K562 (cell line): ENCODE measurements around the gene ERRFI1. TPM values are rescaled to one million over a fixed set of nuclear protein-coding genes. Genes with fewer than 3 reads are reported as not detected.

Experiments
- ADNP ChIP-seq: fragments of 200-800 bp; sonication (Bioruptor generic); IDR thresholded peaks from 2 replicates; pipeline ENCODE4 v1.6.1; 2016; ENCODE audit warnings: missing genetic modification characterization, missing compliant biosample characterization
- CBX8 ChIP-seq: fragments of 200-600 bp; sonication (generic); IDR thresholded peaks from 2 replicates; pipeline ENCODE4 v1.6.1; 2012; ENCODE audit warnings: borderline replicate concordance, mixed run types, low read depth, mild to moderate bottlenecking, moderate library complexity, mixed read lengths, low read length, control low read depth, inconsistent platforms; ENCODE audit not compliant: poor library complexity, severe bottlenecking; ENCODE audit errors: extremely low read depth
- DPF2 ChIP-seq: fragments of 450-650 bp; IDR thresholded peaks from 2 replicates; pipeline ENCODE4 v1.6.1; 2016
- ETV6 ChIP-seq, 3 experiments: fragments of 150-350 bp in 1 of 3; sonication (generic) in 1 of 3; formaldehyde crosslinking in 1 of 3; IDR thresholded peaks; 2 replicates each; pipeline versions ENCODE4 v1.6.1 to v1.8.0; 2014 to 2022; ENCODE audit warnings: borderline replicate concordance in 2 of 3, low read depth in 2 of 3, antibody characterized with exemption in 1 of 3, low read length in 1 of 3, mild to moderate bottlenecking in 1 of 3, missing genetic modification reagents in 1 of 3
- FOXK2 ChIP-seq, 2 experiments: fragments of 450-650 bp; IDR thresholded peaks in 1 of 2; conservative IDR thresholded peaks in 1 of 2; 2 replicates each; pipeline ENCODE4 v1.6.1; 2016; ENCODE audit warnings: low read depth in 2 of 2, mild to moderate bottlenecking in 1 of 2
- JUND ChIP-seq, 2 experiments: IDR thresholded peaks; 2 replicates in 1 of 2; 3 replicates in 1 of 2; pipeline ENCODE4 v1.6.1; 2011; ENCODE audit warnings: borderline replicate concordance in 2 of 2, low read depth in 2 of 2, low read length in 2 of 2, improper control_type of control experiment in 1 of 2, missing biosample characterization in 1 of 2, missing genetic modification characterization in 1 of 2, missing genetic modification reagents in 1 of 2
- NFE2 ChIP-seq: IDR thresholded peaks from 2 replicates; pipeline ENCODE4 v1.6.1; 2014; ENCODE audit warnings: antibody characterized with exemption, low read depth
- REST ChIP-seq, 2 experiments: fragments of 450-650 bp; formaldehyde crosslinking in 1 of 2; IDR thresholded peaks; 2 replicates each; pipeline versions ENCODE4 v1.4.0 to v1.6.1; 2014 to 2020; ENCODE audit warnings: mild to moderate bottlenecking in 2 of 2, borderline replicate concordance in 1 of 2, low read depth in 1 of 2
- RNF2 ChIP-seq: sonication (generic); IDR thresholded peaks from 2 replicates; pipeline ENCODE4 v1.6.1; 2016
- SRSF3 ChIP-seq: fragments of 200-400 bp; formaldehyde crosslinking; IDR thresholded peaks from 2 replicates; pipeline ENCODE4 v1.6.1; 2016; ENCODE audit warnings: mild to moderate bottlenecking, low read length, moderate library complexity; ENCODE audit not compliant: insufficient read depth
- SRSF9 ChIP-seq: fragments of 200-400 bp; formaldehyde crosslinking; IDR thresholded peaks from 2 replicates; pipeline ENCODE4 v1.6.1; 2017; ENCODE audit warnings: low read depth, low read length, borderline replicate concordance
- TRIM28 ChIP-seq: fragments of 450-650 bp; IDR thresholded peaks from 2 replicates; pipeline ENCODE4 v1.6.1; 2017
- YY1 ChIP-seq, 3 experiments: IDR thresholded peaks; 2 replicates each; pipeline ENCODE4 v1.6.1; 2011; ENCODE audit warnings: low read length in 2 of 3, mild to moderate bottlenecking in 2 of 3, moderate library complexity in 2 of 3, borderline replicate concordance in 1 of 3, control low read depth in 1 of 3, low read depth in 1 of 3; ENCODE audit not compliant: insufficient read depth in 3 of 3, insufficient replicate concordance in 2 of 3, control insufficient read depth in 1 of 3, insufficient read length in 1 of 3; ENCODE audit errors: extremely low read depth in 1 of 3
- ZNF24 ChIP-seq: fragments of 450-650 bp; IDR thresholded peaks from 2 replicates; pipeline ENCODE4 v1.6.1; 2016
- polyA plus RNA-seq, 8 experiments: library from polyadenylated mRNA; depleted of rRNA in 4 of 8; stranded (reverse) in 5 of 8; unstranded in 3 of 8; fragments of >200 nt; fragmentation: Nextera tagmentation in 2 of 8; fragmentation: Illumina TruSeq in 1 of 8; extraction: Ambion mirVana in 2 of 8; extraction: Trizol in 1 of 8; gene quantifications; 2 replicates each; pipeline versions ENCODE4 v1.2.1 to v1.2.3, GENCODE V29; 2011 to 2014; ENCODE audit warnings: inconsistent platforms in 1 of 8, missing spikeins in 1 of 8
- total RNA-seq, 7 experiments: library from RNA; depleted of rRNA in 6 of 7; stranded (reverse); fragments of >200 nt in 6 of 7; fragmentation: Illumina TruSeq in 2 of 7; extraction: Trizol in 2 of 7; gene quantifications; 2 replicates each; pipeline versions ENCODE4 v1.2.1 to v1.2.3, GENCODE V29; 2011 to 2021; ENCODE audit warnings: low replicate concordance in 1 of 7
- TF ChIP-seq, protein P1 (sequence below): fragments of 250-450 bp; sonication (Bioruptor Pico); IDR thresholded peaks from 2 replicates; pipeline ENCODE4 v1.5.0; 2022; ENCODE audit warnings: mild to moderate bottlenecking

Gene ERRFI1
- total and polyA plus RNA-seq, 9 of the 15 experiments (the other 6 are each of a cell fraction or from before 2014, with no cell fraction given) = 0.67 to 4.4 (median 1.1) TPM

DNA sequence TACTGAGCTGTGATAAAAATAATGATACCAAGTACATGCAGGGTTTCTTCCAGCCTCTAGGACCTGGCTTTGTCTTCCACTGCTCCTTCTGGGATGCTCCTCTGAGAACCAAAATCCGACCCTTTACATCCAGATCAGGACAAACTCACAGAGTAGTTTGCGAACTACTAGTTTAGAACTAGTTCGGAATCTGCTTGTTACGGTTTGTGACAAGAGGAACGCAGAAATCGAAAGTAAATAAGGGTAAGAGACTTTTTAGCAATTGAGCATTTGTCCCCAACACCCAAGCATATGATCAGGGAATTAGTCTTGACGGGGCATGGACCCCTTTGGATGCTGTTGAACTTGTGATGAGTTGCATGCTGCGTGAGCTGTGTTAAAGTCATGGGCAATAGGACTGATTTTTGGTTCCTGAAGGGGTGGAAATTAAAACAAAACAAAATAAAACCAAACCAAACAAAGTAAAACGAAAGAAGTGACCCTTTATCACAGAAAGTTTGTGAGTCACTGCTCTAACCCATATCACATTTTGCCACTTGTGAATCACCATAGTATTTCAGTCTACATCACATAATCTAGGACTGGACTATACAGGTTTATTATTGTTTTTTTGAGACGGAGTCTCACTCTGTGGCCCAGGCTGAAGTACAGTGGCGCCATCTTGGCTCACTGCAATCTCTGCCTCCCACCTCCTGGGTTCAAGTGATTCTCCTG, 35.7 kb upstream of the ERRFI1 start (continued):
- peak; percentile 95 for TF ChIP-seq CBX8
- no peak for TF ChIP-seq ETV6 (IDR thresholded peaks at IDR 0.05; ENCODE audit: borderline replicate concordance in 1 of 2, low read depth in 2 of 2, low read length in 1 of 2)
- TF ChIP-seq ETV6 (CRISPR knock-in tag; IDR thresholded peaks at IDR 0.05; ENCODE audit: borderline replicate concordance) = no peak
- no peak for TF ChIP-seq ZNF24
- TF ChIP-seq DPF2 = no peak
- peak; percentile 29; the same call in 1 of the 2 replicates for TF ChIP-seq RNF2
- TF ChIP-seq JUND (IDR thresholded peaks at IDR 0.05; ENCODE audit: borderline replicate concordance, low read depth, low read length) = peak; percentile 14; the same call in 1 of the 2 replicates
- peak; percentile 36; the same call in 1 of the 3 replicates for TF ChIP-seq JUND (tag; IDR thresholded peaks at IDR 0.05; ENCODE audit: borderline replicate concordance, low read depth, low read length)
- TF ChIP-seq FOXK2 (conservative IDR thresholded peaks at IDR 0.05 in 1 of 2, IDR thresholded peaks at IDR 0.05 in 1 of 2; ENCODE audit: low read depth in 2 of 2) = 0 out of 4 replicates have a peak, but pooled peaks of 1 of the 2 experiments have one; percentile 32
- TF ChIP-seq, protein P1, sequence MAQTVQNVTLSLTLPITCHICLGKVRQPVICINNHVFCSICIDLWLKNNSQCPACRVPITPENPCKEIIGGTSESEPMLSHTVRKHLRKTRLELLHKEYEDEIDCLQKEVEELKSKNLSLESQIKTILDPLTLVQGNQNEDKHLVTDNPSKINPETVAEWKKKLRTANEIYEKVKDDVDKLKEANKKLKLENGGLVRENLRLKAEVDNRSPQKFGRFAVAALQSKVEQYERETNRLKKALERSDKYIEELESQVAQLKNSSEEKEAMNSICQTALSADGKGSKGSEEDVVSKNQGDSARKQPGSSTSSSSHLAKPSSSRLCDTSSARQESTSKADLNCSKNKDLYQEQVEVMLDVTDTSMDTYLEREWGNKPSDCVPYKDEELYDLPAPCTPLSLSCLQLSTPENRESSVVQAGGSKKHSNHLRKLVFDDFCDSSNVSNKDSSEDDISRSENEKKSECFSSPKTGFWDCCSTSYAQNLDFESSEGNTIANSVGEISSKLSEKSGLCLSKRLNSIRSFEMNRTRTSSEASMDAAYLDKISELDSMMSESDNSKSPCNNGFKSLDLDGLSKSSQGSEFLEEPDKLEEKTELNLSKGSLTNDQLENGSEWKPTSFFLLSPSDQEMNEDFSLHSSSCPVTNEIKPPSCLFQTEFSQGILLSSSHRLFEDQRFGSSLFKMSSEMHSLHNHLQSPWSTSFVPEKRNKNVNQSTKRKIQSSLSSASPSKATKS = no peak
- no peak for TF ChIP-seq SRSF9
- 0 out of 2 replicates have a peak, but pooled peaks have one; percentile 23 for TF ChIP-seq REST (IDR thresholded peaks at IDR 0.05; ENCODE audit: borderline replicate concordance)
- TF ChIP-seq REST (CRISPR knock-in tag; IDR thresholded peaks at IDR 0.05; ENCODE audit: low read depth) = no peak
- TF ChIP-seq ADNP (tag) = no peak
- TF ChIP-seq YY1 (IDR thresholded peaks at IDR 0.05; ENCODE audit: borderline replicate concordance in 1 of 3, control insufficient read depth in 1 of 3, extremely low read depth in 1 of 3, insufficient read depth in 3 of 3, insufficient read length in 1 of 3, insufficient replicate concordance in 2 of 3, low read depth in 1 of 3, low read length in 2 of 3) = peak in 1 of 3 experiments; percentile 65
- TF ChIP-seq SRSF3 = no peak
- no peak for TF ChIP-seq NFE2
- no peak for TF ChIP-seq TRIM28
